ENCODE measurements around the gene YOD1.

The YOD1 gene

GRCh38 chr1:207004931-207005830 lies 45.8 kb downstream of the YOD1 start:
- DNase-seq = peak; percentile 54

GRCh38 chr1:207003210-207003609 lies 47.8 kb downstream of the YOD1 start:
- DNase-seq = no peak

GRCh38 chr1:207002724-207003146 lies 48.3 kb downstream of the YOD1 start:
- no peak for DNase-seq

GRCh38 chr1:207001492-207002245 lies 49.3 kb downstream of the YOD1 start:
- no peak for DNase-seq

GRCh38 chr1:207000651-207001291 lies 50.2 kb downstream of the YOD1 start:
- no peak for DNase-seq

- no peak for DNase-seq
Measured at GRCh38 chr1:206998816-206999215, 52.2 kb downstream of the YOD1 start.
